HepG2 (cell line): Measurements from ENCODE around the gene IKZF3. TPM values are rescaled to one million over a fixed set of nuclear protein-coding genes. Genes with fewer than 3 reads are reported as not detected.

Experiments used
- ATAC-seq: fragments of 200-7000 bp; cut with Tn5 transposase; 3 replicates; pipeline ENCODE4 v1.9.1; 2020; ENCODE audit warnings: mild to moderate bottlenecking, moderate library complexity
- BruUV-seq: library from RNA; stranded (reverse); fragments of 400-500 nt; replicated peaks from 2 replicates; lab custom pipeline; 2021; lab: Mats Ljungman, UMichigan
- CTCF ChIA-PET: fragments of 300-600 bp; formaldehyde crosslinking; extraction: SDS; loops from one replicate; lab custom pipeline; 2021; ENCODE audit warnings: low total read pairs, inconsistent platforms, low intra/inter-chr PET ratio; lab: Yijun Ruan, JAX
- POLR2A ChIA-PET: fragments of 350-600 bp; sonication (Branson Sonifier 250); formaldehyde crosslinking; loops from one replicate; lab custom pipeline; 2020; ENCODE audit warnings: antibody characterized with exemption, inconsistent platforms; lab: Yijun Ruan, JAX
- DNase-seq: peaks from one replicate; pipeline ENCODE4 v3.0.0-alpha.2; 2015; ENCODE audit warnings: low spot score
- FAIRE-seq: peaks from 3 replicates; lab custom pipeline; 2011; peaks lifted over from hg19 to GRCh38; lab: Jason Lieb, UNC
- H2AFZ ChIP-seq: one replicate; pipeline ENCODE4 v1.6.1; 2011; ENCODE audit warnings: low read length, inconsistent platforms
- H3K27ac ChIP-seq: fragments of 300-600 bp; 3 replicates; pipeline ENCODE4 v1.8.0; 2011; ENCODE audit warnings: mixed run types, mild to moderate bottlenecking, mixed read lengths, low read length, inconsistent platforms; ENCODE audit not compliant: insufficient read depth; ENCODE audit errors: extremely low read length
- H3K27me3 ChIP-seq, 2 experiments: fragments of 200-600 bp in 1 of 2; 2 replicates in 1 of 2; 3 replicates in 1 of 2; pipeline versions ENCODE4 v1.6.0 to v1.8.0; 2011; ENCODE audit warnings: low read length in 2 of 2, mild to moderate bottlenecking in 2 of 2, moderate library complexity in 2 of 2, inconsistent platforms in 1 of 2; ENCODE audit not compliant: insufficient read depth in 2 of 2, control insufficient read depth in 1 of 2
- H3K36me3 ChIP-seq, 2 experiments: fragments of 200-600 bp in 1 of 2; replicated peaks in 1 of 2; 2 replicates in 1 of 2; 3 replicates in 1 of 2; pipeline versions ENCODE4 v1.5.1 to v1.8.0; 2011; ENCODE audit warnings: low read length in 2 of 2, inconsistent platforms in 1 of 2; ENCODE audit not compliant: insufficient read depth in 2 of 2, control insufficient read depth in 1 of 2
- H3K4me1 ChIP-seq: 2 replicates; pipeline ENCODE4 v1.5.1; 2012; ENCODE audit warnings: low read length, inconsistent platforms; ENCODE audit not compliant: insufficient read depth
- H3K4me2 ChIP-seq: 2 replicates; pipeline ENCODE4 v1.6.0; 2011; ENCODE audit warnings: low read depth, low read length, inconsistent platforms
- H3K4me3 ChIP-seq, 3 experiments: fragments of 200-600 bp in 1 of 3; sonication (generic), shearing (Covaris generic) in 1 of 3; replicated peaks in 1 of 3; 2 replicates each; pipeline ENCODE4 v1.5.1; 2011 to 2016; ENCODE audit warnings: low read length in 3 of 3, inconsistent platforms in 2 of 3, low read depth in 2 of 3, mild to moderate bottlenecking in 2 of 3, control low read depth in 1 of 3, mixed read lengths in 1 of 3; ENCODE audit not compliant: insufficient read depth in 1 of 3
- H3K79me2 ChIP-seq: one replicate; pipeline ENCODE4 v1.6.1; 2011; ENCODE audit warnings: low read length, inconsistent platforms; ENCODE audit not compliant: insufficient read depth
- H3K9ac ChIP-seq: 2 replicates; pipeline ENCODE4 v1.6.0; 2011; ENCODE audit warnings: mild to moderate bottlenecking, low read depth, low read length, inconsistent platforms; ENCODE audit not compliant: insufficient read depth
- H3K9me3 ChIP-seq: 2 replicates; pipeline ENCODE4 v1.5.1; 2012; ENCODE audit warnings: mild to moderate bottlenecking, low read length
- H4K20me1 ChIP-seq: 2 replicates; pipeline ENCODE4 v1.6.0; 2011; ENCODE audit warnings: inconsistent platforms, mild to moderate bottlenecking, low read length, moderate library complexity; ENCODE audit not compliant: insufficient read depth
- CAMTA2 ChIP-seq: sonication (generic); formaldehyde crosslinking; IDR thresholded peaks from 2 replicates; pipeline ENCODE4 v1.4.0; 2020; ENCODE audit warnings: mild to moderate bottlenecking, missing genetic modification reagents, borderline replicate concordance
- CENPT ChIP-seq: sonication (generic); formaldehyde crosslinking; IDR thresholded peaks from 2 replicates; pipeline ENCODE4 v1.8.0; 2022; ENCODE audit warnings: low read depth, mild to moderate bottlenecking, moderate library complexity, missing genetic modification reagents
- KIAA2018 ChIP-seq: sonication (generic); formaldehyde crosslinking; IDR thresholded peaks from 2 replicates; pipeline ENCODE4 v1.5.0; 2020; ENCODE audit warnings: mild to moderate bottlenecking, missing genetic modification reagents, borderline replicate concordance
- NCOA5 ChIP-seq: sonication (generic); formaldehyde crosslinking; IDR thresholded peaks from 2 replicates; pipeline ENCODE4 v1.4.0; 2020; ENCODE audit warnings: missing genetic modification reagents
- ZNF263 ChIP-seq: sonication (generic); formaldehyde crosslinking; IDR thresholded peaks from 2 replicates; pipeline ENCODE4 v1.4.0; 2020; ENCODE audit warnings: missing genetic modification reagents
- ZNF660 ChIP-seq: sonication (generic); formaldehyde crosslinking; IDR thresholded peaks from 2 replicates; pipeline ENCODE4 v1.5.1; 2020; ENCODE audit warnings: mild to moderate bottlenecking, low read depth, missing genetic modification reagents, borderline replicate concordance
- ZNF749 ChIP-seq: sonication (generic); formaldehyde crosslinking; IDR thresholded peaks from 2 replicates; pipeline ENCODE4 v1.8.0; 2022; ENCODE audit warnings: mild to moderate bottlenecking, missing genetic modification reagents, moderate library complexity, borderline replicate concordance
- ZNF75D ChIP-seq: sonication (generic); formaldehyde crosslinking; IDR thresholded peaks from 2 replicates; pipeline ENCODE4 v1.8.1; 2023; ENCODE audit warnings: missing genetic modification reagents, mild to moderate bottlenecking, borderline replicate concordance
- in situ Hi-C: cut with HindIII; loops from 2 replicates; pipeline ENCODE4 v1.10.0; 2017; ENCODE audit warnings: low pct_unique_long_range_greater_than_20kb; ENCODE audit not compliant: extremely low pct_ligation_motif_present
- intact Hi-C: fragments of 100-400 bp; cut with micrococcal nuclease; formaldehyde crosslinking; loops from one replicate; pipeline ENCODE4 v1.10.0; 2022; ENCODE audit not compliant: unreplicated experiment
- polyA plus RNA-seq, 8 experiments: library from polyadenylated mRNA; depleted of rRNA in 3 of 8; stranded (reverse) in 7 of 8; unstranded in 1 of 8; fragments of >200 nt; fragmentation: Illumina TruSeq in 4 of 8; extraction: Trizol in 4 of 8; gene quantifications; 2 replicates each; pipeline versions ENCODE4 v1.2.1 to v1.2.3, GENCODE V29; 2011 to 2016; ENCODE audit warnings: low read depth in 4 of 8, missing spikeins in 1 of 8, mixed read lengths in 1 of 8; ENCODE audit not compliant: insufficient read depth in 1 of 8
- total RNA-seq, 5 experiments: library from RNA; depleted of rRNA; stranded (reverse); fragments of >200 nt; fragmentation: Illumina TruSeq; extraction: Trizol; gene quantifications; 2 replicates each; pipeline ENCODE4 v1.2.3, GENCODE V29; 2016; ENCODE audit warnings: low read depth in 1 of 5

Gene IKZF3
- total and polyA plus RNA-seq, 2 of the 13 experiments (the other 11 are each of a cell fraction or from before 2014, with no cell fraction given), result not detected

- FAIRE-seq (no peak), ATAC-seq (no peak), DNase-seq (no peak)
- in situ Hi-C loops, result no loop called here
- Histone ChIP-seq H4K20me1 (no peaks in the 10 kb centered on the region), H2AFZ (no peak overlapping the region), H3K9me3 (no peaks in the 10 kb centered on the region), H3K4me3 (no peak overlapping the region), H3K27ac (no peak overlapping the region), H3K4me1 (peaks cover 18% of the 10 kb centered on the region), H3K27me3 (peaks cover 0 to 34% of the 10 kb centered on the region in 2 experiments; a peak in 4 of 5 replicates), H3K4me2 (no peak overlapping the region), H3K36me3 (no peaks in the 10 kb centered on the region), H3K79me2 (no peaks in the 10 kb centered on the region), H3K9ac (no peak overlapping the region)
- ChIA-PET CTCF (no interaction called here), POLR2A (interaction anchor here (0.6 kb wide), 1 partner anchor 33 kb away, joined by 3 read pairs; no protein-coding TSS in a partner anchor)
- intact Hi-C loops, result loop anchor here (10.0 kb wide), 1 partner anchor 92 kb away; the partner anchor contains the start of genes IKZF3 and ZPBP2
- TF ChIP-seq ZNF263 (CRISPR knock-in tag) (no peak), ZNF660 (CRISPR knock-in tag) (no peak), ZNF75D (CRISPR knock-in tag) (no peak), CAMTA2 (CRISPR knock-in tag) (no peak), NCOA5 (CRISPR knock-in tag) (no peak), KIAA2018 (CRISPR knock-in tag) (no peak), CENPT (CRISPR knock-in tag) (no peak), ZNF749 (CRISPR knock-in tag) (no peak)
- BruUV-seq, result no TSS peak
These were observed 91.7 kb downstream of the IKZF3 start for GRCh38 chr17:39772415-39772814.
